HepG2 (cell line): ENCODE data around the gene ATF3. TPM values are rescaled to one million over a fixed set of nuclear protein-coding genes. Genes with fewer than 3 reads are reported as not detected.

ENCODE experiments used
- ATAC-seq: fragments of 200-7000 bp; cut with Tn5 transposase; 3 replicates; pipeline ENCODE4 v1.9.1; 2020; ENCODE audit warnings: mild to moderate bottlenecking, moderate library complexity
- BruUV-seq: library from RNA; stranded (reverse); fragments of 400-500 nt; replicated peaks from 2 replicates; lab custom pipeline; 2021; lab: Mats Ljungman, UMichigan
- CTCF ChIA-PET: fragments of 300-600 bp; formaldehyde crosslinking; extraction: SDS; loops from one replicate; lab custom pipeline; 2021; ENCODE audit warnings: low total read pairs, inconsistent platforms, low intra/inter-chr PET ratio; lab: Yijun Ruan, JAX
- POLR2A ChIA-PET: fragments of 350-600 bp; sonication (Branson Sonifier 250); formaldehyde crosslinking; loops from one replicate; lab custom pipeline; 2020; ENCODE audit warnings: antibody characterized with exemption, inconsistent platforms; lab: Yijun Ruan, JAX
- DNase-seq: peaks from one replicate; pipeline ENCODE4 v3.0.0-alpha.2; 2015; ENCODE audit warnings: low spot score
- FAIRE-seq: peaks from 3 replicates; lab custom pipeline; 2011; peaks lifted over from hg19 to GRCh38; lab: Jason Lieb, UNC
- H2AFZ ChIP-seq: one replicate; pipeline ENCODE4 v1.6.1; 2011; ENCODE audit warnings: low read length, inconsistent platforms
- H3K27ac ChIP-seq: fragments of 300-600 bp; 3 replicates; pipeline ENCODE4 v1.8.0; 2011; ENCODE audit warnings: mixed run types, mild to moderate bottlenecking, mixed read lengths, low read length, inconsistent platforms; ENCODE audit not compliant: insufficient read depth; ENCODE audit errors: extremely low read length
- H3K27me3 ChIP-seq, 2 experiments: fragments of 200-600 bp in 1 of 2; 2 replicates in 1 of 2; 3 replicates in 1 of 2; pipeline versions ENCODE4 v1.6.0 to v1.8.0; 2011; ENCODE audit warnings: low read length in 2 of 2, mild to moderate bottlenecking in 2 of 2, moderate library complexity in 2 of 2, inconsistent platforms in 1 of 2; ENCODE audit not compliant: insufficient read depth in 2 of 2, control insufficient read depth in 1 of 2
- H3K36me3 ChIP-seq, 2 experiments: fragments of 200-600 bp in 1 of 2; replicated peaks in 1 of 2; 2 replicates in 1 of 2; 3 replicates in 1 of 2; pipeline versions ENCODE4 v1.5.1 to v1.8.0; 2011; ENCODE audit warnings: low read length in 2 of 2, inconsistent platforms in 1 of 2; ENCODE audit not compliant: insufficient read depth in 2 of 2, control insufficient read depth in 1 of 2
- H3K4me1 ChIP-seq: 2 replicates; pipeline ENCODE4 v1.5.1; 2012; ENCODE audit warnings: low read length, inconsistent platforms; ENCODE audit not compliant: insufficient read depth
- H3K4me2 ChIP-seq: 2 replicates; pipeline ENCODE4 v1.6.0; 2011; ENCODE audit warnings: low read depth, low read length, inconsistent platforms
- H3K4me3 ChIP-seq, 3 experiments: fragments of 200-600 bp in 1 of 3; sonication (generic), shearing (Covaris generic) in 1 of 3; replicated peaks in 1 of 3; 2 replicates each; pipeline ENCODE4 v1.5.1; 2011 to 2016; ENCODE audit warnings: low read length in 3 of 3, inconsistent platforms in 2 of 3, low read depth in 2 of 3, mild to moderate bottlenecking in 2 of 3, control low read depth in 1 of 3, mixed read lengths in 1 of 3; ENCODE audit not compliant: insufficient read depth in 1 of 3
- H3K79me2 ChIP-seq: one replicate; pipeline ENCODE4 v1.6.1; 2011; ENCODE audit warnings: low read length, inconsistent platforms; ENCODE audit not compliant: insufficient read depth
- H3K9ac ChIP-seq: 2 replicates; pipeline ENCODE4 v1.6.0; 2011; ENCODE audit warnings: mild to moderate bottlenecking, low read depth, low read length, inconsistent platforms; ENCODE audit not compliant: insufficient read depth
- H3K9me3 ChIP-seq: 2 replicates; pipeline ENCODE4 v1.5.1; 2012; ENCODE audit warnings: mild to moderate bottlenecking, low read length
- H4K20me1 ChIP-seq: 2 replicates; pipeline ENCODE4 v1.6.0; 2011; ENCODE audit warnings: inconsistent platforms, mild to moderate bottlenecking, low read length, moderate library complexity; ENCODE audit not compliant: insufficient read depth
- DDIT3 ChIP-seq: sonication (generic); formaldehyde crosslinking; IDR thresholded peaks from 2 replicates; pipeline ENCODE4 v1.4.0; 2020; ENCODE audit warnings: mild to moderate bottlenecking, missing genetic modification reagents
- EED ChIP-seq: sonication (generic); formaldehyde crosslinking; IDR thresholded peaks from 2 replicates; pipeline ENCODE4 v1.5.0; 2020; ENCODE audit warnings: mild to moderate bottlenecking, missing genetic modification reagents
- FOSL2 ChIP-seq: sonication (generic); formaldehyde crosslinking; IDR thresholded peaks from 2 replicates; pipeline ENCODE4 v1.4.0; 2020; ENCODE audit warnings: missing genetic modification reagents
- MED1 ChIP-seq: sonication (generic); formaldehyde crosslinking; IDR thresholded peaks from 2 replicates; pipeline ENCODE4 v1.4.0; 2020; ENCODE audit warnings: missing genetic modification reagents
- MXI1 ChIP-seq: IDR thresholded peaks from 3 replicates; pipeline ENCODE4 v1.6.1; 2012; ENCODE audit warnings: low read depth, low read length, inconsistent platforms, borderline replicate concordance
- POGZ ChIP-seq: sonication (generic); formaldehyde crosslinking; IDR thresholded peaks from 2 replicates; pipeline ENCODE4 v1.4.0; 2020; ENCODE audit warnings: mild to moderate bottlenecking, missing genetic modification reagents
- RARA ChIP-seq: IDR thresholded peaks from 2 replicates; pipeline ENCODE4 v1.6.1; 2016; ENCODE audit warnings: missing genetic modification reagents, missing compliant biosample characterization
- RNF2 ChIP-seq: fragments of 450-650 bp; conservative IDR thresholded peaks from 2 replicates; pipeline ENCODE4 v1.6.1; 2016; ENCODE audit warnings: low read depth
- SAP130 ChIP-seq: IDR thresholded peaks from 2 replicates; pipeline ENCODE4 v1.6.1; 2016; ENCODE audit warnings: low read depth
- ZKSCAN8 ChIP-seq: IDR thresholded peaks from 2 replicates; pipeline ENCODE4 v1.6.1; 2016; ENCODE audit warnings: borderline replicate concordance, missing genetic modification reagents, missing compliant biosample characterization
- ZNF264 ChIP-seq: sonication (generic); formaldehyde crosslinking; IDR thresholded peaks from 2 replicates; pipeline ENCODE4 v1.4.0; 2020; ENCODE audit warnings: missing genetic modification reagents
- ZNF362 ChIP-seq: sonication (generic); formaldehyde crosslinking; IDR thresholded peaks from 2 replicates; pipeline ENCODE4 v1.4.0; 2020; ENCODE audit warnings: missing genetic modification reagents, mild to moderate bottlenecking, borderline replicate concordance
- ZNF740 ChIP-seq: sonication (generic); formaldehyde crosslinking; IDR thresholded peaks from 2 replicates; pipeline ENCODE4 v1.4.0; 2020; ENCODE audit warnings: missing genetic modification reagents
- WGBS: methylation state at CpG from one replicate; pipeline ENCODE4 v1.1.6; 2017; ENCODE audit warnings: low lambda C conversion rate; 5-methylcytosine and 5-hydroxymethylcytosine counted together
- in situ Hi-C: cut with HindIII; loops from 2 replicates; pipeline ENCODE4 v1.10.0; 2017; ENCODE audit warnings: low pct_unique_long_range_greater_than_20kb; ENCODE audit not compliant: extremely low pct_ligation_motif_present
- intact Hi-C: fragments of 100-400 bp; cut with micrococcal nuclease; formaldehyde crosslinking; loops from one replicate; pipeline ENCODE4 v1.10.0; 2022; ENCODE audit not compliant: unreplicated experiment
- polyA plus RNA-seq, 8 experiments: library from polyadenylated mRNA; depleted of rRNA in 3 of 8; stranded (reverse) in 7 of 8; unstranded in 1 of 8; fragments of >200 nt; fragmentation: Illumina TruSeq in 4 of 8; extraction: Trizol in 4 of 8; gene quantifications; 2 replicates each; pipeline versions ENCODE4 v1.2.1 to v1.2.3, GENCODE V29; 2011 to 2016; ENCODE audit warnings: low read depth in 4 of 8, missing spikeins in 1 of 8, mixed read lengths in 1 of 8; ENCODE audit not compliant: insufficient read depth in 1 of 8
- total RNA-seq, 5 experiments: library from RNA; depleted of rRNA; stranded (reverse); fragments of >200 nt; fragmentation: Illumina TruSeq; extraction: Trizol; gene quantifications; 2 replicates each; pipeline ENCODE4 v1.2.3, GENCODE V29; 2016; ENCODE audit warnings: low read depth in 1 of 5

The ATF3 gene
- total and polyA plus RNA-seq, 2 of the 13 experiments (the other 11 are each of a cell fraction or from before 2014, with no cell fraction given), result 5.0 to 13.0 TPM

- TF ChIP-seq ZNF740 (CRISPR knock-in tag) (0 out of 2 replicates have a peak, but pooled peaks have one; percentile 32), RARA (CRISPR knock-in tag) (peak; percentile 34; the same call in 1 of the 2 replicates), SAP130 (CRISPR knock-in tag) (peak; percentile 33), ZNF264 (CRISPR knock-in tag) (no peak), MED1 (0 out of 2 replicates have a peak, but pooled peaks have one; percentile 22), EED (CRISPR knock-in tag) (no peak), FOSL2 (peak; percentile 51)
- TF ChIP-seq, all 625 proteins: peak for 18
These were observed 12.5 kb upstream of the ATF3 start (continued) for GRCh38 chr1:212595787-212596714.

- H3K9me3 ChIP-seq, result no peaks in the 10 kb centered on the region
- H3K79me2 ChIP-seq, result no peaks in the 10 kb centered on the region
- H3K27ac ChIP-seq, result peak overlapping the region; percentile 10
- BruUV-seq, result TSS peak; percentile 74
- peak overlapping the region; percentile 33; the same call in 1 of the 2 replicates for H3K9ac ChIP-seq
- DNase-seq (no peak), ATAC-seq (no peak), FAIRE-seq (no peak)
- peaks cover 0 to 12% of the 10 kb centered on the region in 2 experiments; a peak in 2 of 5 replicates for H3K27me3 ChIP-seq
- no peak for TF ChIP-seq ZNF362 (CRISPR knock-in tag)
- no peak for TF ChIP-seq POGZ (CRISPR knock-in tag)
- no peak for TF ChIP-seq RNF2
- TF ChIP-seq DDIT3 (CRISPR knock-in tag), result no peak
- 0 out of 3 replicates have a peak, but pooled peaks have one; percentile 1 for TF ChIP-seq MXI1
- 0 out of 2 replicates have a peak, but pooled peaks have one; percentile 53 for TF ChIP-seq ZKSCAN8
- H3K4me2 ChIP-seq, result peak overlapping the region; percentile 49; the same call in 1 of the 2 replicates
- peak overlapping the region; percentile 71 for H2AFZ ChIP-seq
- 72% methylated on average over 3 of the region's 3 CpGs for WGBS
- ChIA-PET POLR2A (interaction anchor here (2.6 kb wide), 1 partner anchor 12 kb away, joined by 33 read pairs; the partner anchor contains the start of gene ATF3), CTCF (no interaction called here)
- in situ Hi-C loops (no loop called here), intact Hi-C loops (no loop called here)
- no peaks in the 10 kb centered on the region for H3K36me3 ChIP-seq
- peaks cover 36% of the 10 kb centered on the region for H3K4me1 ChIP-seq
- no peaks in the 10 kb centered on the region for H4K20me1 ChIP-seq
- H3K4me3 ChIP-seq, result no peak overlapping the region
These were observed 11.8 kb upstream of the ATF3 start for GRCh38 chr1:212596798-212597197.
